GM23338 (cell line): ENCODE data around the gene UMODL1. TPM values are rescaled to one million over a fixed set of nuclear protein-coding genes. Genes with fewer than 3 reads are reported as not detected.

Experiments
- ATAC-seq: fragments of 200-7000 bp; cut with Tn5 transposase; 3 replicates; pipeline ENCODE4 v1.9.1; 2020
- DNase-seq: peaks from one replicate; pipeline ENCODE4 v3.0.0-alpha.2; 2015; ENCODE audit warnings: low spot score
- H2AFZ ChIP-seq: fragments of 200-600 bp; sonication (generic); 2 replicates; pipeline ENCODE4 v1.8.0; 2016; ENCODE audit warnings: antibody characterized with exemption, mild to moderate bottlenecking, moderate library complexity
- H3F3A ChIP-seq: fragments of 200-600 bp; sonication (generic); replicated peaks from 2 replicates; pipeline ENCODE4 v1.8.0; 2017; ENCODE audit warnings: antibody characterized with exemption, mixed run types, low read depth
- H3K27ac ChIP-seq: fragments of 200-600 bp; sonication (generic); 2 replicates; pipeline ENCODE4 v1.6.1; 2016; ENCODE audit warnings: low read depth
- H3K27me3 ChIP-seq: fragments of 200-600 bp; sonication (generic); 2 replicates; pipeline ENCODE4 v1.8.0; 2016; ENCODE audit warnings: mild to moderate bottlenecking, mixed run types, moderate library complexity; ENCODE audit not compliant: insufficient read depth
- H3K36me3 ChIP-seq: fragments of 200-600 bp; sonication (generic); 2 replicates; pipeline ENCODE4 v1.8.0; 2016; ENCODE audit warnings: mild to moderate bottlenecking; ENCODE audit not compliant: insufficient read depth
- H3K4me1 ChIP-seq: fragments of 200-600 bp; sonication (generic); 2 replicates; pipeline ENCODE4 v1.8.0; 2016; ENCODE audit warnings: mild to moderate bottlenecking, moderate library complexity; ENCODE audit not compliant: insufficient read depth
- H3K4me2 ChIP-seq: fragments of 200-600 bp; sonication (generic); 2 replicates; pipeline ENCODE4 v1.7.1; 2017; ENCODE audit warnings: mixed run types
- H3K4me3 ChIP-seq: fragments of 200-600 bp; sonication (generic); 2 replicates; pipeline ENCODE4 v1.6.1; 2016; ENCODE audit warnings: mixed run types
- H3K79me2 ChIP-seq: fragments of 200-600 bp; sonication (generic); replicated peaks from 2 replicates; pipeline ENCODE4 v1.8.0; 2017; ENCODE audit warnings: mild to moderate bottlenecking; ENCODE audit not compliant: insufficient read depth
- H3K9me2 ChIP-seq: fragments of 200-600 bp; sonication (generic); 2 replicates; pipeline ENCODE4 v1.8.0; 2017; ENCODE audit not compliant: insufficient read depth
- H4K20me1 ChIP-seq: fragments of 200-600 bp; sonication (generic); replicated peaks from 2 replicates; pipeline ENCODE4 v1.8.0; 2017; ENCODE audit warnings: mild to moderate bottlenecking; ENCODE audit not compliant: insufficient read depth
- H3K27ac Mint-ChIP-seq: 2 replicates; pipeline ENCODE4 v1.8.0; 2020; ENCODE audit warnings: inconsistent platforms, mild to moderate bottlenecking, moderate library complexity, mixed read lengths
- H3K27me3 Mint-ChIP-seq: 3 replicates; pipeline ENCODE4 v1.8.0; 2022; ENCODE audit warnings: low read depth, mild to moderate bottlenecking, moderate library complexity, mixed read lengths, inconsistent platforms; ENCODE audit not compliant: insufficient read depth, poor library complexity
- H3K36me3 Mint-ChIP-seq: 3 replicates; pipeline ENCODE4 v1.8.0; 2021; ENCODE audit warnings: low read depth, mild to moderate bottlenecking, inconsistent platforms, moderate library complexity, mixed read lengths
- H3K4me1 Mint-ChIP-seq: 3 replicates; pipeline ENCODE4 v1.8.0; 2020; ENCODE audit warnings: mild to moderate bottlenecking, inconsistent platforms, mixed read lengths
- H3K4me3 Mint-ChIP-seq: 3 replicates; pipeline ENCODE4 v1.8.0; 2021; ENCODE audit warnings: moderate library complexity, mild to moderate bottlenecking, inconsistent platforms, mixed read lengths
- H3K9me3 Mint-ChIP-seq: 3 replicates; pipeline ENCODE4 v1.8.0; 2020; ENCODE audit warnings: moderate library complexity, mild to moderate bottlenecking, inconsistent platforms, mixed read lengths
- CREB1 ChIP-seq: fragments of 250-450 bp; sonication (Bioruptor Pico); IDR thresholded peaks from 2 replicates; pipeline ENCODE4 v1.5.0; 2020; ENCODE audit warnings: low read depth, mild to moderate bottlenecking, moderate library complexity
- EZH2phosphoT487 ChIP-seq: fragments of 200-600 bp; sonication (generic); IDR thresholded peaks from one replicate; pipeline ENCODE4 v1.8.1; 2018; ENCODE audit warnings: antibody characterized with exemption; ENCODE audit not compliant: unreplicated experiment
- STAT1 ChIP-seq: IDR thresholded peaks from one replicate; pipeline ENCODE4 v1.6.1; 2016; ENCODE audit warnings: antibody characterized with exemption; ENCODE audit not compliant: unreplicated experiment
- ZNF114 ChIP-seq: fragments of 250-450 bp; sonication (Bioruptor Pico); IDR thresholded peaks from 2 replicates; pipeline ENCODE4 v1.5.0; 2020; ENCODE audit warnings: mild to moderate bottlenecking, moderate library complexity
- ZNF331 ChIP-seq: fragments of 250-450 bp; sonication (Bioruptor Pico); IDR thresholded peaks from 2 replicates; pipeline ENCODE4 v1.5.0; 2020; ENCODE audit warnings: low read depth, mild to moderate bottlenecking, moderate library complexity
- polyA plus RNA-seq: library from polyadenylated mRNA; unstranded; fragments of >200 nt; fragmentation: Nextera tagmentation; extraction: Ambion mirVana; gene quantifications from 2 replicates; pipeline ENCODE4 v1.2.1, GENCODE V29; 2016
- total RNA-seq: library from RNA; depleted of rRNA; stranded (reverse); fragments of >200 nt; shearing (Covaris generic); gene quantifications from 2 replicates; pipeline ENCODE4 v1.2.3, GENCODE V29; 2014
- TF ChIP-seq, protein P1 (sequence below): fragments of 250-450 bp; sonication (Bioruptor Pico); IDR thresholded peaks from 2 replicates; pipeline ENCODE4 v1.5.0; 2020; ENCODE audit warnings: mild to moderate bottlenecking, moderate library complexity
- TF ChIP-seq, protein P2 (sequence below), 2 experiments: fragments of 200-600 bp in 1 of 2; sonication (generic) in 1 of 2; conservative IDR thresholded peaks; 2 replicates each; pipeline versions ENCODE4 v1.5.1 to v1.6.1; 2016 to 2017; ENCODE audit warnings: antibody characterized with exemption in 2 of 2, low read depth in 2 of 2, mild to moderate bottlenecking in 2 of 2, moderate library complexity in 1 of 2

Gene UMODL1
- total and polyA plus RNA-seq, 2 experiments from 2014 or later = not detected

DNA sequence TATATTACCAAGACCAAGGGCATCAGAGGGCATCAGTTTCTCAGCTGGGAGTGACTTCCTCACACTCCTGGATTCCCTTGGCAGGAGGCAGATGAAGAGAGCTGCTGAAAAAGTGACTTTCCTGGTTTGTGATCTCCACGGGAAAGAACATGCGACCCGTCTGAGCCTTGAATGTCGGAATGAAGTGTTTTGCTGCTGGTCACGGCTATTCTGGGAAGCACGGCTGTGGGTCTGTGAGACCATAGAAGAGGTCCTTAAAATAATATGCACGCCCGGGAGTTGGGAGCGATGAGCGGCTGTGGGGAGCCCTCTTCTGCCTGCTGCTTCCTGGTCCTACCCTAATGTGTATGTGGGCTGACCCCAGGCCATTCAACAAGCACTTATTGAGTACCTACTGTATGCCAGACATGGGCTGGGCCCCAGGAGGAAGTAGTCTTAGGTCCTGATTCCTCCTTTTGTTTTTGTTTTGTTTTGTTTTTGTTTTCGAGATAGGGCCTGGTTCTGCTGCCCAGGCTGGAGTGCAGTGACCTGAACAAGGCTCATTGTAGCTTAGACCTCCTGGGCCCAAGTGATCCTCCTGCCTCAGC lies 13.2 kb upstream of the UMODL1 start:
- no peak for TF ChIP-seq EZH2phosphoT487
- TF ChIP-seq ZNF114 (CRISPR knock-in tag) = no peak
- no peak for TF ChIP-seq STAT1
- TF ChIP-seq, protein P1, sequence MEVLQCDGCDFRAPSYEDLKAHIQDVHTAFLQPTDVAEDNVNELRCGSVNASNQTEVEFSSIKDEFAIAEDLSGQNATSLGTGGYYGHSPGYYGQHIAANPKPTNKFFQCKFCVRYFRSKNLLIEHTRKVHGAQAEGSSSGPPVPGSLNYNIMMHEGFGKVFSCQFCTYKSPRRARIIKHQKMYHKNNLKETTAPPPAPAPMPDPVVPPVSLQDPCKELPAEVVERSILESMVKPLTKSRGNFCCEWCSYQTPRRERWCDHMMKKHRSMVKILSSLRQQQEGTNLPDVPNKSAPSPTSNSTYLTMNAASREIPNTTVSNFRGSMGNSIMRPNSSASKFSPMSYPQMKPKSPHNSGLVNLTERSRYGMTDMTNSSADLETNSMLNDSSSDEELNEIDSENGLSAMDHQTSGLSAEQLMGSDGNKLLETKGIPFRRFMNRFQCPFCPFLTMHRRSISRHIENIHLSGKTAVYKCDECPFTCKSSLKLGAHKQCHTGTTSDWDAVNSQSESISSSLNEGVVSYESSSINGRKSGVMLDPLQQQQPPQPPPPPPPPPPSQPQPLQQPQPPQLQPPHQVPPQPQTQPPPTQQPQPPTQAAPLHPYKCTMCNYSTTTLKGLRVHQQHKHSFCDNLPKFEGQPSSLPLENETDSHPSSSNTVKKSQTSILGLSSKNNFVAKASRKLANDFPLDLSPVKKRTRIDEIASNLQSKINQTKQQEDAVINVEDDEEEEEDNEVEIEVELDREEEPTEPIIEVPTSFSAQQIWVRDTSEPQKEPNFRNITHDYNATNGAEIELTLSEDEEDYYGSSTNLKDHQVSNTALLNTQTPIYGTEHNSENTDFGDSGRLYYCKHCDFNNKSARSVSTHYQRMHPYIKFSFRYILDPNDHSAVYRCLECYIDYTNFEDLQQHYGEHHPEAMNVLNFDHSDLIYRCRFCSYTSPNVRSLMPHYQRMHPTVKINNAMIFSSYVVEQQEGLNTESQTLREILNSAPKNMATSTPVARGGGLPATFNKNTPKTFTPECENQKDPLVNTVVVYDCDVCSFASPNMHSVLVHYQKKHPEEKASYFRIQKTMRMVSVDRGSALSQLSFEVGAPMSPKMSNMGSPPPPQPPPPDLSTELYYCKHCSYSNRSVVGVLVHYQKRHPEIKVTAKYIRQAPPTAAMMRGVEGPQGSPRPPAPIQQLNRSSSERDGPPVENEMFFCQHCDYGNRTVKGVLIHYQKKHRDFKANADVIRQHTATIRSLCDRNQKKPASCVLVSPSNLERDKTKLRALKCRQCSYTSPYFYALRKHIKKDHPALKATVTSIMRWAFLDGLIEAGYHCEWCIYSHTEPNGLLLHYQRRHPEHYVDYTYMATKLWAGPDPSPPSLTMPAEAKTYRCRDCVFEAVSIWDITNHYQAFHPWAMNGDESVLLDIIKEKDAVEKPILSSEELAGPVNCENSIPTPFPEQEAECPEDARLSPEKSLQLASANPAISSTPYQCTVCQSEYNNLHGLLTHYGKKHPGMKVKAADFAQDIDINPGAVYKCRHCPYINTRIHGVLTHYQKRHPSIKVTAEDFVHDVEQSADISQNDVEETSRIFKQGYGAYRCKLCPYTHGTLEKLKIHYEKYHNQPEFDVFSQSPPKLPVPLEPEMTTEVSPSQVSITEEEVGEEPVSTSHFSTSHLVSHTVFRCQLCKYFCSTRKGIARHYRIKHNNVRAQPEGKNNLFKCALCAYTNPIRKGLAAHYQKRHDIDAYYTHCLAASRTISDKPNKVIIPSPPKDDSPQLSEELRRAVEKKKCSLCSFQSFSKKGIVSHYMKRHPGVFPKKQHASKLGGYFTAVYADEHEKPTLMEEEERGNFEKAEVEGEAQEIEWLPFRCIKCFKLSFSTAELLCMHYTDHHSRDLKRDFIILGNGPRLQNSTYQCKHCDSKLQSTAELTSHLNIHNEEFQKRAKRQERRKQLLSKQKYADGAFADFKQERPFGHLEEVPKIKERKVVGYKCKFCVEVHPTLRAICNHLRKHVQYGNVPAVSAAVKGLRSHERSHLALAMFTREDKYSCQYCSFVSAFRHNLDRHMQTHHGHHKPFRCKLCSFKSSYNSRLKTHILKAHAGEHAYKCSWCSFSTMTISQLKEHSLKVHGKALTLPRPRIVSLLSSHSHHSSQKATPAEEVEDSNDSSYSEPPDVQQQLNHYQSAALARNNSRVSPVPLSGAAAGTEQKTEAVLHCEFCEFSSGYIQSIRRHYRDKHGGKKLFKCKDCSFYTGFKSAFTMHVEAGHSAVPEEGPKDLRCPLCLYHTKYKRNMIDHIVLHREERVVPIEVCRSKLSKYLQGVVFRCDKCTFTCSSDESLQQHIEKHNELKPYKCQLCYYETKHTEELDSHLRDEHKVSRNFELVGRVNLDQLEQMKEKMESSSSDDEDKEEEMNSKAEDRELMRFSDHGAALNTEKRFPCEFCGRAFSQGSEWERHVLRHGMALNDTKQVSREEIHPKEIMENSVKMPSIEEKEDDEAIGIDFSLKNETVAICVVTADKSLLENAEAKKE (CRISPR knock-in tag) = no peak
- no peak for TF ChIP-seq CREB1 (CRISPR knock-in tag)
- TF ChIP-seq, protein P2, sequence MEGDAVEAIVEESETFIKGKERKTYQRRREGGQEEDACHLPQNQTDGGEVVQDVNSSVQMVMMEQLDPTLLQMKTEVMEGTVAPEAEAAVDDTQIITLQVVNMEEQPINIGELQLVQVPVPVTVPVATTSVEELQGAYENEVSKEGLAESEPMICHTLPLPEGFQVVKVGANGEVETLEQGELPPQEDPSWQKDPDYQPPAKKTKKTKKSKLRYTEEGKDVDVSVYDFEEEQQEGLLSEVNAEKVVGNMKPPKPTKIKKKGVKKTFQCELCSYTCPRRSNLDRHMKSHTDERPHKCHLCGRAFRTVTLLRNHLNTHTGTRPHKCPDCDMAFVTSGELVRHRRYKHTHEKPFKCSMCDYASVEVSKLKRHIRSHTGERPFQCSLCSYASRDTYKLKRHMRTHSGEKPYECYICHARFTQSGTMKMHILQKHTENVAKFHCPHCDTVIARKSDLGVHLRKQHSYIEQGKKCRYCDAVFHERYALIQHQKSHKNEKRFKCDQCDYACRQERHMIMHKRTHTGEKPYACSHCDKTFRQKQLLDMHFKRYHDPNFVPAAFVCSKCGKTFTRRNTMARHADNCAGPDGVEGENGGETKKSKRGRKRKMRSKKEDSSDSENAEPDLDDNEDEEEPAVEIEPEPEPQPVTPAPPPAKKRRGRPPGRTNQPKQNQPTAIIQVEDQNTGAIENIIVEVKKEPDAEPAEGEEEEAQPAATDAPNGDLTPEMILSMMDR (conservative IDR thresholded peaks at IDR 0.05; ENCODE audit: low read depth in 2 of 2) = no peak
- TF ChIP-seq ZNF331 = no peak
- no peak overlapping the region; the same call in 1 of the 2 replicates for H2AFZ ChIP-seq
- no peak for ATAC-seq
- H3F3A ChIP-seq = no peaks in the 10 kb centered on the region
- DNase-seq = no peak
- H3K4me3 ChIP-seq = no peak overlapping the region
- no peaks in the 10 kb centered on the region for H4K20me1 ChIP-seq
- H3K4me1 ChIP-seq = peaks cover 17% of the 10 kb centered on the region
- no peak overlapping the region for H3K27ac Mint-ChIP-seq
- H3K4me1 Mint-ChIP-seq = peaks cover 33% of the 10 kb centered on the region
- no peaks in the 10 kb centered on the region for H3K9me2 ChIP-seq
- no peak overlapping the region for H3K4me3 Mint-ChIP-seq
- H3K36me3 Mint-ChIP-seq = no peaks in the 10 kb centered on the region
- no peaks in the 10 kb centered on the region for H3K36me3 ChIP-seq
- H3K27ac ChIP-seq = no peak overlapping the region
- H3K9me3 Mint-ChIP-seq = peaks cover 6% of the 10 kb centered on the region
- no peaks in the 10 kb centered on the region for H3K27me3 ChIP-seq
- H3K4me2 ChIP-seq = no peak overlapping the region
- peaks cover 10% of the 10 kb centered on the region for H3K27me3 Mint-ChIP-seq
- H3K79me2 ChIP-seq = no peaks in the 10 kb centered on the region
